OCI-LY7 (cell line): ENCODE data around the gene MYF5. TPM values are rescaled to one million over a fixed set of nuclear protein-coding genes. Genes with fewer than 3 reads are reported as not detected.

Experiments used
- BruUV-seq: library from RNA; stranded (reverse); fragments of 400-500 nt; replicated peaks from 2 replicates; lab custom pipeline; 2021; lab: Mats Ljungman, UMichigan
- CTCF ChIA-PET: fragments of 300-600 bp; sonication (Branson Sonifier 250); formaldehyde crosslinking; loops from one replicate; lab custom pipeline; 2022; ENCODE audit warnings: antibody characterized with exemption; ENCODE audit not compliant: unreplicated experiment; lab: Charles Lee
- POLR2A ChIA-PET: fragments of 300-600 bp; sonication (Branson Sonifier 250); formaldehyde crosslinking; loops from one replicate; lab custom pipeline; 2022; ENCODE audit warnings: antibody characterized with exemption; lab: Charles Lee
- DNase-seq: peaks from one replicate; pipeline ENCODE4 v3.0.0-alpha.2; 2015; ENCODE audit warnings: low spot score
- H2AFZ ChIP-seq: fragments of 200-600 bp; sonication (generic), shearing (Covaris generic); 2 replicates; pipeline ENCODE4 v1.6.1; 2014; ENCODE audit warnings: mild to moderate bottlenecking, antibody characterized with exemption, low read length, moderate library complexity
- H3K27ac ChIP-seq: fragments of 200-600 bp; sonication (generic); 2 replicates; pipeline ENCODE4 v1.5.1; 2014; ENCODE audit warnings: mixed run types, low read depth, mild to moderate bottlenecking, moderate library complexity, low read length, inconsistent platforms; ENCODE audit not compliant: poor library complexity, severe bottlenecking
- H3K36me3 ChIP-seq: fragments of 200-600 bp; sonication (generic); 2 replicates; pipeline ENCODE4 v1.6.1; 2014; ENCODE audit warnings: mild to moderate bottlenecking, antibody characterized with exemption, low read length, moderate library complexity, mixed read lengths; ENCODE audit not compliant: insufficient read depth
- H3K4me1 ChIP-seq: fragments of 200-600 bp; sonication (generic); 2 replicates; pipeline ENCODE4 v1.5.1; 2014; ENCODE audit warnings: mild to moderate bottlenecking, low read length; ENCODE audit not compliant: insufficient read depth, poor library complexity, severe bottlenecking
- H3K4me2 ChIP-seq: fragments of 200-600 bp; sonication (generic); 2 replicates; pipeline ENCODE4 v1.6.1; 2014; ENCODE audit warnings: mild to moderate bottlenecking, low read length
- H3K4me3 ChIP-seq: fragments of 200-600 bp; sonication (generic); 2 replicates; pipeline ENCODE4 v1.5.1; 2014; ENCODE audit warnings: mild to moderate bottlenecking, low read depth, low read length; ENCODE audit not compliant: poor library complexity, severe bottlenecking
- H3K79me2 ChIP-seq: fragments of 200-600 bp; sonication (generic); 2 replicates; pipeline ENCODE4 v1.6.1; 2016; ENCODE audit warnings: low read depth, mild to moderate bottlenecking, low read length, moderate library complexity, mixed read lengths; ENCODE audit not compliant: insufficient read depth
- H3K9me2 ChIP-seq: fragments of 200-600 bp; sonication (generic); 2 replicates; pipeline ENCODE4 v1.6.1; 2016; ENCODE audit warnings: mild to moderate bottlenecking, low read length, mixed read lengths; ENCODE audit not compliant: insufficient read depth
- H3K9me3 ChIP-seq: fragments of 200-600 bp; sonication (generic); 2 replicates; pipeline ENCODE4 v1.6.1; 2014; ENCODE audit warnings: mild to moderate bottlenecking, mixed run types, low read length, mixed read lengths
- H4K20me1 ChIP-seq: fragments of 200-600 bp; sonication (generic); 2 replicates; pipeline ENCODE4 v1.6.1; 2014; ENCODE audit warnings: mild to moderate bottlenecking, antibody characterized with exemption, low read length, moderate library complexity, mixed read lengths; ENCODE audit not compliant: insufficient read depth
- EZH2phosphoT487 ChIP-seq: fragments of 200-600 bp; sonication (generic); IDR thresholded peaks from 2 replicates; pipeline ENCODE4 v1.6.1; 2018; ENCODE audit warnings: low read depth, borderline replicate concordance, mild to moderate bottlenecking, mixed run types, antibody characterized with exemption, low read length, moderate library complexity, mixed read lengths
- intact Hi-C: fragments of 100-400 bp; cut with micrococcal nuclease; formaldehyde crosslinking; loops from one replicate; pipeline ENCODE4 v1.10.0; 2022; ENCODE audit not compliant: unreplicated experiment
- total RNA-seq, 2 experiments: library from RNA; depleted of rRNA in 1 of 2; stranded (reverse); fragments of >200 nt in 1 of 2; shearing (Covaris generic) in 1 of 2; gene quantifications; 2 replicates each; pipeline ENCODE4 v1.2.3, GENCODE V29; 2014 to 2022
- TF ChIP-seq, protein P1 (sequence below): fragments of 200-600 bp; sonication (generic); conservative IDR thresholded peaks from 2 replicates; pipeline ENCODE4 v1.5.1; 2014; ENCODE audit warnings: mild to moderate bottlenecking, antibody characterized with exemption, low read length, moderate library complexity, mixed read lengths

The MYF5 gene
- total RNA-seq, 2 experiments from 2014 or later, result not detected

DNA sequence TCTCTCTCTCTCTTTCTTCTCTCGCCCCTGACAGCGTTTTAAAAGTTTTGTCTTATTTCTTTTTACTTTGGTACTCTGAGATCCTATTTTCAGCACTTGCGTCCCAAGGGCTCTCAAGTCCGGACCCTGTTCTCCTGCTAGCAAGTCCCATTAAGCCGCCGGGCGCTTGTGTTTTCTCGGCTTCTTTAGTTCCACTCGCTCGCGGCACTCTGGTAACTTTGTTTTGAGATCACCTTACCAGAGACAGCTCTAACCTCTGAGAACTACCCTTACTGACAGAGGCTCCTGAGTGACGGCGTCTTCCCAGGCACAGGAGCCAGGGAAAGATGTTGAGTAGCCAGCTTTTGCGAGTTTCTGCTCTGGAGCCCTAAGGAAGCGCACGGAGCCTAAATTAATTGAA lies 2.7 kb upstream of the MYF5 start:
- ChIA-PET POLR2A (no interaction called here), CTCF (no interaction called here)
- H3K4me1 ChIP-seq, result no peaks in the 10 kb centered on the region
- no TSS peak for BruUV-seq
- no peak overlapping the region for H3K27ac ChIP-seq
- no peak overlapping the region for H2AFZ ChIP-seq
- H3K36me3 ChIP-seq, result no peaks in the 10 kb centered on the region
- TF ChIP-seq, protein P1, sequence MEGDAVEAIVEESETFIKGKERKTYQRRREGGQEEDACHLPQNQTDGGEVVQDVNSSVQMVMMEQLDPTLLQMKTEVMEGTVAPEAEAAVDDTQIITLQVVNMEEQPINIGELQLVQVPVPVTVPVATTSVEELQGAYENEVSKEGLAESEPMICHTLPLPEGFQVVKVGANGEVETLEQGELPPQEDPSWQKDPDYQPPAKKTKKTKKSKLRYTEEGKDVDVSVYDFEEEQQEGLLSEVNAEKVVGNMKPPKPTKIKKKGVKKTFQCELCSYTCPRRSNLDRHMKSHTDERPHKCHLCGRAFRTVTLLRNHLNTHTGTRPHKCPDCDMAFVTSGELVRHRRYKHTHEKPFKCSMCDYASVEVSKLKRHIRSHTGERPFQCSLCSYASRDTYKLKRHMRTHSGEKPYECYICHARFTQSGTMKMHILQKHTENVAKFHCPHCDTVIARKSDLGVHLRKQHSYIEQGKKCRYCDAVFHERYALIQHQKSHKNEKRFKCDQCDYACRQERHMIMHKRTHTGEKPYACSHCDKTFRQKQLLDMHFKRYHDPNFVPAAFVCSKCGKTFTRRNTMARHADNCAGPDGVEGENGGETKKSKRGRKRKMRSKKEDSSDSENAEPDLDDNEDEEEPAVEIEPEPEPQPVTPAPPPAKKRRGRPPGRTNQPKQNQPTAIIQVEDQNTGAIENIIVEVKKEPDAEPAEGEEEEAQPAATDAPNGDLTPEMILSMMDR, result no peak
- no peak for TF ChIP-seq EZH2phosphoT487
- intact Hi-C loops, result no loop called here
- H3K9me2 ChIP-seq, result no peaks in the 10 kb centered on the region
- H3K4me2 ChIP-seq, result no peak overlapping the region
- no peaks in the 10 kb centered on the region for H3K9me3 ChIP-seq
- no peaks in the 10 kb centered on the region for H3K79me2 ChIP-seq
- H4K20me1 ChIP-seq, result no peaks in the 10 kb centered on the region
- no peak for DNase-seq
- no peak overlapping the region for H3K4me3 ChIP-seq

- no peaks in the 10 kb centered on the region; the same call in 1 of the 2 replicates for H4K20me1 ChIP-seq
- no peak for TF ChIP-seq EZH2phosphoT487
- TF ChIP-seq, protein P1, result no peak
- H3K9me2 ChIP-seq, result no peaks in the 10 kb centered on the region
- POLR2A ChIA-PET, result no interaction called here
- no peaks in the 10 kb centered on the region for H3K9me3 ChIP-seq
- no TSS peak for BruUV-seq
- no peak overlapping the region for H2AFZ ChIP-seq
- H3K4me2 ChIP-seq, result no peak overlapping the region
- no peak overlapping the region for H3K4me3 ChIP-seq
- CTCF ChIA-PET, result no interaction called here
- intact Hi-C loops, result no loop called here
- H3K27ac ChIP-seq, result no peak overlapping the region
- H3K36me3 ChIP-seq, result no peaks in the 10 kb centered on the region
- H3K4me1 ChIP-seq, result no peaks in the 10 kb centered on the region
- no peaks in the 10 kb centered on the region for H3K79me2 ChIP-seq
- no peak for DNase-seq
Observed at GRCh38 chr12:80714846-80715245, 1.9 kb upstream of the MYF5 start.

GRCh38 chr12:80715713-80716249 lies 931 bp upstream of the MYF5 start:
- intact Hi-C loops, result no loop called here
- Histone ChIP-seq H3K36me3 (no peaks in the 10 kb centered on the region), H3K27ac (no peak overlapping the region), H3K4me3 (no peak overlapping the region), H2AFZ (no peak overlapping the region), H3K79me2 (no peaks in the 10 kb centered on the region), H4K20me1 (no peaks in the 10 kb centered on the region; the same call in 1 of the 2 replicates), H3K9me2 (no peaks in the 10 kb centered on the region), H3K9me3 (no peaks in the 10 kb centered on the region), H3K4me1 (no peaks in the 10 kb centered on the region), H3K4me2 (no peak overlapping the region)
- no TSS peak for BruUV-seq
- TF ChIP-seq, protein P1, result no peak
- TF ChIP-seq EZH2phosphoT487, result no peak
- CTCF ChIA-PET, result no interaction called here
- no peak for DNase-seq
- POLR2A ChIA-PET, result no interaction called here
